PC-9 (cell line): ENCODE results near the gene MAP9.
A peak's percentile ranks its signal among the peaks of the same experiment; 100 is the strongest.

Source experiments
- CTCF ChIP-seq: fragments of 200-600 bp; sonication (generic); conservative IDR thresholded peaks from 2 replicates; pipeline ENCODE4 v1.6.1; 2017; ENCODE audit warnings: mixed run types, antibody characterized with exemption, mild to moderate bottlenecking, moderate library complexity
- EZH2 ChIP-seq: fragments of 200-600 bp; sonication (generic); IDR thresholded peaks from 2 replicates; pipeline ENCODE4 v1.8.0; 2017; ENCODE audit warnings: antibody characterized with exemption, low read depth

GRCh38 chr4:155403886-155404285, 27.1 kb upstream of the MAP9 start:
- TF ChIP-seq CTCF (peak; percentile 51), EZH2 (no peak)
